Measurements from ENCODE around the gene KAZN. TPM values are rescaled to one million over a fixed set of nuclear protein-coding genes. Genes with fewer than 3 reads are reported as not detected.

The KAZN gene
- polyA plus RNA-seq, 4 donors, result 3.0 to 39.5 (median 4.4) TPM

- WGBS, 3 donors, result 51 to 64% (median 59%) methylated on average over 6 of the region's 6 CpGs
- no peak for DNase-seq
- Histone ChIP-seq H3K27ac (ENCODE audit: low read depth in 1 of 3, low read length in 2 of 3) (no peak overlapping the region), H3K4me1 (ENCODE audit: control insufficient read depth in 3 of 3, insufficient read depth in 2 of 3, low read depth in 1 of 3, low read length in 2 of 3) (peaks cover 0 to 7% (median 0%) of the 10 kb centered on the region in 3 donors), H3K36me3 (ENCODE audit: control insufficient read depth in 3 of 3, insufficient read depth in 2 of 3, low read depth in 1 of 3, low read length in 3 of 3) (no peaks in the 10 kb centered on the region), H3K27me3 (ENCODE audit: control insufficient read depth in 3 of 3, insufficient read depth in 3 of 3, low read length in 3 of 3) (no peaks in the 10 kb centered on the region), H3K9me3 (ENCODE audit: control insufficient read depth in 2 of 2, insufficient read depth in 1 of 2, low read depth in 1 of 2, low read length in 1 of 2) (no peaks in the 10 kb centered on the region), H3K4me3 (ENCODE audit: low read depth in 1 of 3, low read length in 3 of 3) (no peak overlapping the region)
- no peak for FAIRE-seq
Measured at GRCh38 chr1:14737561-14738094, 139.1 kb downstream of the KAZN start.

GRCh38 chr1:14738235-14738634 lies 139.8 kb downstream of the KAZN start:
- DNase-seq (peak in 1 of 2 donors; percentile 16), FAIRE-seq (no peak)
- H3K27me3 ChIP-seq (ENCODE audit: control insufficient read depth in 3 of 3, insufficient read depth in 3 of 3, low read length in 3 of 3), result no peaks in the 10 kb centered on the region
- no peak overlapping the region for H3K27ac ChIP-seq (ENCODE audit: low read depth in 1 of 3, low read length in 2 of 3)
- 22 to 65% (median 37%) methylated on average over 6 of the region's 6 CpGs for WGBS, 3 donors
- H3K4me1 ChIP-seq (ENCODE audit: control insufficient read depth in 3 of 3, insufficient read depth in 2 of 3, low read depth in 1 of 3, low read length in 2 of 3), result peaks cover 0 to 3% (median 0%) of the 10 kb centered on the region in 3 donors
- no peaks in the 10 kb centered on the region for H3K9me3 ChIP-seq (ENCODE audit: control insufficient read depth in 2 of 2, insufficient read depth in 1 of 2, low read depth in 1 of 2, low read length in 1 of 2)
- H3K36me3 ChIP-seq (ENCODE audit: control insufficient read depth in 3 of 3, insufficient read depth in 2 of 3, low read depth in 1 of 3, low read length in 3 of 3), result no peaks in the 10 kb centered on the region
- no peak overlapping the region for H3K4me3 ChIP-seq (ENCODE audit: low read depth in 1 of 3, low read length in 3 of 3)

- H3K36me3 ChIP-seq (ENCODE audit: control insufficient read depth in 3 of 3, insufficient read depth in 2 of 3, low read depth in 1 of 3, low read length in 3 of 3), result no peaks in the 10 kb centered on the region
- no peaks in the 10 kb centered on the region for H3K4me1 ChIP-seq (ENCODE audit: control insufficient read depth in 3 of 3, insufficient read depth in 2 of 3, low read depth in 1 of 3, low read length in 2 of 3)
- no peaks in the 10 kb centered on the region for H3K9me3 ChIP-seq (ENCODE audit: control insufficient read depth in 2 of 2, insufficient read depth in 1 of 2, low read depth in 1 of 2, low read length in 1 of 2)
- DNase-seq (no peak), FAIRE-seq (no peak)
- no peak overlapping the region for H3K4me3 ChIP-seq (ENCODE audit: low read depth in 1 of 3, low read length in 3 of 3)
- no peaks in the 10 kb centered on the region for H3K27me3 ChIP-seq (ENCODE audit: control insufficient read depth in 3 of 3, insufficient read depth in 3 of 3, low read length in 3 of 3)
- H3K27ac ChIP-seq (ENCODE audit: low read depth in 1 of 3, low read length in 2 of 3), result no peak overlapping the region
- WGBS, 3 donors, result 35 to 78% (median 36%) methylated on average over 8 of the region's 8 CpGs
Measured at GRCh38 chr1:14738647-14739046, 140.2 kb downstream of the KAZN start.

GRCh38 chr1:14739082-14739832 lies 140.8 kb downstream of the KAZN start:
- Histone ChIP-seq H3K9me3 (ENCODE audit: control insufficient read depth in 2 of 2, insufficient read depth in 1 of 2, low read depth in 1 of 2, low read length in 1 of 2) (no peaks in the 10 kb centered on the region), H3K4me1 (ENCODE audit: control insufficient read depth in 3 of 3, insufficient read depth in 2 of 3, low read depth in 1 of 3, low read length in 2 of 3) (no peaks in the 10 kb centered on the region), H3K36me3 (ENCODE audit: control insufficient read depth in 3 of 3, insufficient read depth in 2 of 3, low read depth in 1 of 3, low read length in 3 of 3) (no peaks in the 10 kb centered on the region), H3K27me3 (ENCODE audit: control insufficient read depth in 3 of 3, insufficient read depth in 3 of 3, low read length in 3 of 3) (no peaks in the 10 kb centered on the region), H3K27ac (ENCODE audit: low read depth in 1 of 3, low read length in 2 of 3) (no peak overlapping the region), H3K4me3 (ENCODE audit: low read depth in 1 of 3, low read length in 3 of 3) (no peak overlapping the region)
- DNase-seq (no peak), FAIRE-seq (no peak)
- WGBS, 3 donors, result 69 to 81% (median 77%) methylated on average over 16 of the region's 16 CpGs

- no peaks in the 10 kb centered on the region for H3K4me1 ChIP-seq (ENCODE audit: control insufficient read depth in 3 of 3, insufficient read depth in 2 of 3, low read depth in 1 of 3, low read length in 2 of 3)
- no peaks in the 10 kb centered on the region for H3K9me3 ChIP-seq (ENCODE audit: control insufficient read depth in 2 of 2, insufficient read depth in 1 of 2, low read depth in 1 of 2, low read length in 1 of 2)
- no peak overlapping the region for H3K27ac ChIP-seq (ENCODE audit: low read depth in 1 of 3, low read length in 2 of 3)
- H3K27me3 ChIP-seq (ENCODE audit: control insufficient read depth in 3 of 3, insufficient read depth in 3 of 3, low read length in 3 of 3), result no peaks in the 10 kb centered on the region
- no peak for FAIRE-seq
- 73 to 87% (median 74%) methylated on average over 7 to 8 of the region's 8 CpGs for WGBS, 3 donors
- DNase-seq, result no peak
- no peak overlapping the region for H3K4me3 ChIP-seq (ENCODE audit: low read depth in 1 of 3, low read length in 3 of 3)
- H3K36me3 ChIP-seq (ENCODE audit: control insufficient read depth in 3 of 3, insufficient read depth in 2 of 3, low read depth in 1 of 3, low read length in 3 of 3), result no peaks in the 10 kb centered on the region
Measured at GRCh38 chr1:14740016-14740415, 141.5 kb downstream of the KAZN start.

- 79 to 92% (median 88%) methylated on average over 5 of the region's 5 CpGs for WGBS, 3 donors
- Histone ChIP-seq H3K27ac (ENCODE audit: low read depth in 1 of 3, low read length in 2 of 3) (no peak overlapping the region), H3K9me3 (ENCODE audit: control insufficient read depth in 2 of 2, insufficient read depth in 1 of 2, low read depth in 1 of 2, low read length in 1 of 2) (no peaks in the 10 kb centered on the region), H3K36me3 (ENCODE audit: control insufficient read depth in 3 of 3, insufficient read depth in 2 of 3, low read depth in 1 of 3, low read length in 3 of 3) (no peaks in the 10 kb centered on the region), H3K4me3 (ENCODE audit: low read depth in 1 of 3, low read length in 3 of 3) (no peak overlapping the region), H3K27me3 (ENCODE audit: control insufficient read depth in 3 of 3, insufficient read depth in 3 of 3, low read length in 3 of 3) (no peaks in the 10 kb centered on the region), H3K4me1 (ENCODE audit: control insufficient read depth in 3 of 3, insufficient read depth in 2 of 3, low read depth in 1 of 3, low read length in 2 of 3) (no peaks in the 10 kb centered on the region)
- FAIRE-seq (no peak), DNase-seq (no peak)
Measured at GRCh38 chr1:14741082-14741481, 142.6 kb downstream of the KAZN start.

GRCh38 chr1:14741532-14741931 lies 143.0 kb downstream of the KAZN start:
- Histone ChIP-seq H3K36me3 (ENCODE audit: control insufficient read depth in 3 of 3, insufficient read depth in 2 of 3, low read depth in 1 of 3, low read length in 3 of 3) (no peaks in the 10 kb centered on the region), H3K9me3 (ENCODE audit: control insufficient read depth in 2 of 2, insufficient read depth in 1 of 2, low read depth in 1 of 2, low read length in 1 of 2) (no peaks in the 10 kb centered on the region), H3K27ac (ENCODE audit: low read depth in 1 of 3, low read length in 2 of 3) (no peak overlapping the region), H3K4me1 (ENCODE audit: control insufficient read depth in 3 of 3, insufficient read depth in 2 of 3, low read depth in 1 of 3, low read length in 2 of 3) (no peaks in the 10 kb centered on the region), H3K27me3 (ENCODE audit: control insufficient read depth in 3 of 3, insufficient read depth in 3 of 3, low read length in 3 of 3) (no peaks in the 10 kb centered on the region), H3K4me3 (ENCODE audit: low read depth in 1 of 3, low read length in 3 of 3) (no peak overlapping the region)
- DNase-seq (no peak), FAIRE-seq (no peak)
- WGBS, 3 donors, result 56 to 68% (median 57%) methylated on average over 2 of the region's 2 CpGs

- Histone ChIP-seq H3K36me3 (ENCODE audit: control insufficient read depth in 3 of 3, insufficient read depth in 2 of 3, low read depth in 1 of 3, low read length in 3 of 3) (no peaks in the 10 kb centered on the region), H3K9me3 (ENCODE audit: control insufficient read depth in 2 of 2, insufficient read depth in 1 of 2, low read depth in 1 of 2, low read length in 1 of 2) (no peaks in the 10 kb centered on the region), H3K27ac (ENCODE audit: low read depth in 1 of 3, low read length in 2 of 3) (no peak overlapping the region), H3K4me3 (ENCODE audit: low read depth in 1 of 3, low read length in 3 of 3) (no peak overlapping the region), H3K4me1 (ENCODE audit: control insufficient read depth in 3 of 3, insufficient read depth in 2 of 3, low read depth in 1 of 3, low read length in 2 of 3) (no peaks in the 10 kb centered on the region), H3K27me3 (ENCODE audit: control insufficient read depth in 3 of 3, insufficient read depth in 3 of 3, low read length in 3 of 3) (no peaks in the 10 kb centered on the region)
- FAIRE-seq (no peak), DNase-seq (no peak)
- 63 to 76% (median 63%) methylated on average over 9 of the region's 9 CpGs for WGBS, 3 donors
Measured at GRCh38 chr1:14742181-14742980, 143.9 kb downstream of the KAZN start.

All from small intestine (tissue), 7 donors.